Activated T-helper 1 cell treated with anti-CD3 and anti-CD28 coated beads, Interleukin-12 subunit alpha, Interleukin-12 subunit beta, Interleukin-2, Interleukin-4 antibody, amounts not matched to agents 30 ng/mL and 10 ng/mL and 1 ng/mL, durations not matched to agents 14 hours and 24 hours and 36 hours (primary cell): ENCODE measurements around the gene UGT1A8. TPM values are rescaled to one million over a fixed set of nuclear protein-coding genes. Genes with fewer than 3 reads are reported as not detected.

Experiments
- DNase-seq: peaks from one replicate; pipeline ENCODE4 v3.0.0; 2021; ENCODE audit warnings: low spot score
- H3K27ac Mint-ChIP-seq: one replicate; pipeline ENCODE4 v1.8.0; 2021; ENCODE audit warnings: mild to moderate bottlenecking, mixed read lengths
- H3K27me3 Mint-ChIP-seq: one replicate; pipeline ENCODE4 v1.8.0; 2022; ENCODE audit warnings: mild to moderate bottlenecking, moderate library complexity, mixed read lengths; ENCODE audit not compliant: insufficient read depth
- H3K36me3 Mint-ChIP-seq: one replicate; pipeline ENCODE4 v1.8.0; 2021; ENCODE audit warnings: low read depth, mixed read lengths
- H3K4me1 Mint-ChIP-seq: one replicate; pipeline ENCODE4 v1.8.0; 2021; ENCODE audit warnings: low read depth, mixed read lengths
- H3K4me3 Mint-ChIP-seq: one replicate; pipeline ENCODE4 v1.8.0; 2021; ENCODE audit warnings: mild to moderate bottlenecking, moderate library complexity, mixed read lengths
- H3K9me3 Mint-ChIP-seq: one replicate; pipeline ENCODE4 v1.8.0; 2021; ENCODE audit warnings: mixed read lengths
- intact Hi-C: fragments of 100-400 bp; cut with micrococcal nuclease; formaldehyde crosslinking; loops from one replicate; pipeline ENCODE4 v1.15.1; 2024
- total RNA-seq: library from RNA; stranded (reverse); gene quantifications from 2 replicates; pipeline ENCODE4 v1.2.3, GENCODE V29; 2022

Gene UGT1A8
- total RNA-seq, 1 donor from 2014 or later = not detected

DNA sequence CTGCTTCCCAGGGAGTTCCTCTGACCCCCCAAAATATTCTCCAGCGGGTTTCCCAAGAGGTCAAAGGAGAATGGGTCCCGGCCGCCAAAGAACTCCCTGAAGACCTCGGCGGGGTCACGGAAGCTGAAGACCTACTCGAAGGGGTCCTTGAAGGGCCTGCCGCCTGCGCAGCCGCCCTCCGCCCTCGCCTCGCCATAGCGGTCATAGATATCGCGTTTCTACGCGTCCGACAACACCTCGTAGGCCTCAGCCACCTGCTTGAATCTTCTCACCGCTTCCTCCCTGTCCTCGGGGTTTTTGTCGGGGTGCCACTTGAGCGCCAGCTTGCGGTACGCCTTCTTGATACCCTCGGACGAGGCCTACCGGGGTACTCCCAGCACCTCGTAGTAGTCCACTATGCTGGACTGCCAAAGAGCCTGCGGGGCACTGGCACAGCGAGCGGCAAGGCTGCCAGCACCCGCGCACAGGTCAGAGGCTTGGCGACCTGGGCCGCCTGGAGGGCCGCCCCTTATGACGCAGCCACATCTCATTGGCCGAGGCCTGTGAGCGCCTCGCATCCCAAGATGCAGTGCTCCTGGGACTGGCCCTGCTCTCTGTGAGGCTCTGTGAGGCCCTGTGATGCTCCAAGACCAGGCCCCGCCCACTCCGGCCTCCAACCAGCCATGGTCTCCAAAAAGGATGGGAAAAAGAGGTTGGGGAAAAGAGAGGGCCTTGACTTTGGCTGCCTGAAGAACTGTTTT lies 137.6 kb downstream of the UGT1A8 start:
- no peaks in the 10 kb centered on the region for H3K4me1 Mint-ChIP-seq
- no peak overlapping the region for H3K4me3 Mint-ChIP-seq
- intact Hi-C loops = no loop called here
- no peak overlapping the region for H3K27ac Mint-ChIP-seq
- H3K9me3 Mint-ChIP-seq = peaks cover 17% of the 10 kb centered on the region
- DNase-seq = no peak
- peaks cover 2% of the 10 kb centered on the region for H3K27me3 Mint-ChIP-seq
- peaks cover 1% of the 10 kb centered on the region for H3K36me3 Mint-ChIP-seq

DNA sequence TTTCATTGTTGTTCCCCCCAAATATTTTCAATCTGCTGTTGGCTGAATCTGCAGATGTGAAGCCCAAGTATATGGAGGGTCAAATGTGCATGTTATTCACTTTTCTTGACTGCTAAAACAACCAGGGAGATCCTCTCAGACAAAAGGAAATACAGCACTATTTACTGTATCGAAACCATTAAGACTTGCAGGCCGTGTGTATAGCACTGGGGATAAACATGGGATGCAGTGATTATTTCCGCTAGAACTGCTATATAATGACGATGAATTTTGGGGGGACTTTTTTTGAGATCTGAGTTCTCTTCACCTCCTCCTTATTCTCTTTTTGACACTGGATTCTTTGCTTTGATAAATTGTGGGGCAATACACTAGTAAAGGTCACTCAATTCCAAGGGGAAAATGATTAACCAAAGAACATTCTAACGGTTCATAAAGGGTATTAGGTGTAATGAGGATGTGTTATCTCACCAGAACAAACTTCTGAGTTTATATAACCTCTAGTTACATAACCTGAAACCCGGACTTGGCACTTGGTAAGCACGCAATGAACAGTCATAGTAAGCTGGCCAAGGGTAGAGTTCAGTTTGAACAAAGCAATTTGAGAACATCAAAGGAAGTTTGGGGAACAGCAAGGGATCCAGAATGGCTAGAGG lies 139.1 kb downstream of the UGT1A8 start:
- Mint-ChIP-seq H3K4me3 (no peak overlapping the region), H3K36me3 (peaks cover 1% of the 10 kb centered on the region), H3K27me3 (peaks cover 2% of the 10 kb centered on the region), H3K9me3 (peaks cover 6% of the 10 kb centered on the region), H3K4me1 (no peaks in the 10 kb centered on the region), H3K27ac (no peak overlapping the region)
- DNase-seq = no peak
- intact Hi-C loops = no loop called here

DNA sequence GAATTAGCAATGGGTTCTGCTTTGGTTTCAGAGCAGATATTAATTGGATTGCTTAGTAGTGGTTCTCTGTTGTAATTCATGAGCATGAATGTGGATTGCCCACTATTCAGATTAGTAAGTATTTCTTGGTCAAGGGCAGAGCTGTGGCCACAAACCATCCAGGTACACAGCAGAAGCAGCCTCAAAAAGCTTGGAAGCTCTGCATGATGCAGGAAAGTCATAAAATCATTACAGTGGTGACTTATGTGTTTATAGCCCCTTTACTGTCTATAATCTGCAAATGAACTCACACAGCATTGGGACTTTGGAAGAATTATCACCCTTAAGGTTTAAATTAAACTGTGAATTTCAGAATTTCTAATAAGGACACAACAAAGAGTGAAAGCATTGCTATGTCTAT lies 140.7 kb downstream of the UGT1A8 start:
- no peaks in the 10 kb centered on the region for H3K4me1 Mint-ChIP-seq
- no peaks in the 10 kb centered on the region for H3K9me3 Mint-ChIP-seq
- intact Hi-C loops = no loop called here
- H3K27me3 Mint-ChIP-seq = peaks cover 2% of the 10 kb centered on the region
- no peak overlapping the region for H3K4me3 Mint-ChIP-seq
- no peak for DNase-seq
- no peaks in the 10 kb centered on the region for H3K36me3 Mint-ChIP-seq
- no peak overlapping the region for H3K27ac Mint-ChIP-seq

DNA sequence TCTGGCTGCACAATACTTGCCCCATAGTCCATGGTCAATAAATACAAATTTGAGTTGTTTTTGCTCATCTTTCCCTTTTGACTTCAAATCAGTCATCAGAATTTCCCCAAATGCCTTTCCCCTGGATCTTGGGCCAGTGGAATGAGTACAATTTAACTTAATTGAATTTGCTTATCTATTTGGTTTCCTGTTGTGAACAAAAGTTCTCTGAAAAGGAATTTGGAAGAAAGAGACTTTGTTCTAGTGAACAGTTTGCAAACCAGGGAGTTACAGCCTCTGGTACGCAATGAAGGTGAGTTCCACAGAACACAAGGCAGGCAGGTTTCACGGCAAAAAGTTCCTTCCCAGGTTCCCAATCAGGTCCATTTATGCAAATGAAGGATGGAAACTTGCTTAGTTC lies 141.4 kb downstream of the UGT1A8 start:
- no peaks in the 10 kb centered on the region for H3K36me3 Mint-ChIP-seq

DNA sequence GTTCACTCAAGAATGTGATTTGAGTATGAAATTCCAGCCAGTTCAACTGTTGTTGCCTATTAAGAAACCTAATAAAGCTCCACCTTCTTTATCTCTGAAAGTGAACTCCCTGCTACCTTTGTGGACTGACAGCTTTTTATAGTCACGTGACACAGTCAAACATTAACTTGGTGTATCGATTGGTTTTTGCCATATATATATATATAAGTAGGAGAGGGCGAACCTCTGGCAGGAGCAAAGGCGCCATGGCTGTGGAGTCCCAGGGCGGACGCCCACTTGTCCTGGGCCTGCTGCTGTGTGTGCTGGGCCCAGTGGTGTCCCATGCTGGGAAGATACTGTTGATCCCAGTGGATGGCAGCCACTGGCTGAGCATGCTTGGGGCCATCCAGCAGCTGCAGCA lies 142.6 kb downstream of the UGT1A8 start, which contains the start of gene UGT1A1:
UGT1A1 (plus strand) TSS at position 228 of the 400 bp plus-strand sequence; CDS start at position 246, 18 bp downstream.
- H3K36me3 Mint-ChIP-seq = no peaks in the 10 kb centered on the region
- DNase-seq = no peak
- no peaks in the 10 kb centered on the region for H3K4me1 Mint-ChIP-seq
- H3K27me3 Mint-ChIP-seq = peaks cover 2% of the 10 kb centered on the region
- H3K9me3 Mint-ChIP-seq = no peaks in the 10 kb centered on the region
- no peak within 1 kb of the TSS for H3K4me3 Mint-ChIP-seq
- H3K27ac Mint-ChIP-seq = no peak within 1 kb of the TSS
- intact Hi-C loops = no loop called here

More for the DNA sequence above, 141.4 kb downstream of the UGT1A8 start:
- no peaks in the 10 kb centered on the region for H3K4me1 Mint-ChIP-seq
- intact Hi-C loops = no loop called here
- H3K9me3 Mint-ChIP-seq = no peaks in the 10 kb centered on the region
- peaks cover 2% of the 10 kb centered on the region for H3K27me3 Mint-ChIP-seq
- no peak overlapping the region for H3K4me3 Mint-ChIP-seq
- DNase-seq = no peak
- no peak overlapping the region for H3K27ac Mint-ChIP-seq

DNA sequence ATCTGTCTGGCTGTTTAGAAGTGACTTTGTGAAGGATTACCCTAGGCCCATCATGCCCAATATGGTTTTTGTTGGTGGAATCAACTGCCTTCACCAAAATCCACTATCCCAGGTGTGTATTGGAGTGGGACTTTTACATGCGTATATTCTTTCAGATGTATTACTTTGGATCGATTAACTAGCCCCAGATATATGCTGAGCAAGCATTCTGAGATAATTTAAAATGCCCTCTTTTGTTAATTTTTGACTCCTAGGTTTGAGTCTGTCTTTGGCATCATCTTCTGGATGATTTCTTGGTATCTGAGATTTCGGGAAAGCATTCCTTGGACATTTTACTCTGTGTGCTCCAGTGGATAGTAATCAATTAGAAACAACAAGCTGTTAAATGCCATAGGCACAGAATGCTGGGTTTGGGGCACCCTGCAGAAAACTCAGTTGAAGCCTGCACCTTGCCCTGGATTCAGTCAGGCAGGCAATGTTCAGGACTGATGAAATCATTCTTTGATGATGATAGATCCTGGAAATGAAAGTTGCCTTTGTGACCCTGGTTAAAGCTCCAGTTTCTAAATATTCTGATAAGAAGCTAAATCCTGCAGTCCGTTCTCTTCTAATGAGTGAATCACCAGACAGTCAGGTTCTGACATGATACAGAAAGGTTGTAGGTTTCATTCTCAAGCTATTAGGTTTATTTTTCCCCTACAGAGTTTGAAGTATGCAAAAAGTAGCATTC lies 143.8 kb downstream of the UGT1A8 start:
- H3K27me3 Mint-ChIP-seq = peaks cover 2% of the 10 kb centered on the region
- no peaks in the 10 kb centered on the region for H3K36me3 Mint-ChIP-seq
- no peaks in the 10 kb centered on the region for H3K9me3 Mint-ChIP-seq
- no peaks in the 10 kb centered on the region for H3K4me1 Mint-ChIP-seq
- intact Hi-C loops = no loop called here
- DNase-seq = no peak
- no peak overlapping the region for H3K4me3 Mint-ChIP-seq
- no peak overlapping the region for H3K27ac Mint-ChIP-seq

DNA sequence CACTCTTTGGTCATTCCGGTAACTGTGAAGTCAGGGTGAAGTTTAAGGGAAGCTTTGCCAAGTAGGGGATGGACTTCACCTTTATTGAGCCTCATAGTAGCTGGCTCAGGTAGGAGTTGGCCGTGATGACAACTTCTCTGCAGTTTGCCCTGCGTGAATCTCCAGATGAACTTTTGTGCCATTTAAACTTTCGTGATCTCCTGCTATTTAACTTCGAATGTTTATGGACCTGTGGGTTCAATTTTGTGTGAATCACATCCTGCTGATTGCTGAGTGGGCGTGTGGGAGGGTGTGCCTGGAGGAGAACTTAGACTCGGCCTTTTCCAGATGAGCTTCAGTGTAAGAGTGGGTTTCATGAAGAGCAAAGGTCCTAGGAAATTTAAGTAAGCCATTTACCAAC lies 146.8 kb downstream of the UGT1A8 start:
- intact Hi-C loops = no loop called here
- no peak overlapping the region for H3K27ac Mint-ChIP-seq
- H3K27me3 Mint-ChIP-seq = no peaks in the 10 kb centered on the region

DNA sequence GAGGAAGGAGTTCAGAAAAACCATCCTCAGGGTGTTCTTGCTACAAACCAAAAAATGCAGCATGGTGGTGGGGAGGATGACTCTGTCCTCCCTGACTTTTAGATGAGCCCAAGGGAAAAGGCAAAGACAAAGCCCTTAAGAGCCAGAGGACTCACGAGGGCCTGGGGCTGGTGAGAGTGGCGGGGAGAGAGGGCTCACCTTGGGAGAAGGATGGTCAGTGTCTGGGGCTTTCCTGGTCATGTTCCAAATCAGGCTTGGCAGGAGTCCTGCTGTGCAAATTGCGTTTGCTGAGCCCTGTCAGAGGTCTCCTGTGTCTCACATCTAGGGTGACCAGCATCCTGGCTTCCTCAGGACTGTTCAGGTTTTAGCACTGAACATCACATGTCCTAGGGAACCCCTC lies 147.3 kb downstream of the UGT1A8 start:
- H3K9me3 Mint-ChIP-seq = no peaks in the 10 kb centered on the region
- no peaks in the 10 kb centered on the region for H3K4me1 Mint-ChIP-seq
- H3K27ac Mint-ChIP-seq = no peak overlapping the region
- H3K27me3 Mint-ChIP-seq = no peaks in the 10 kb centered on the region
- DNase-seq = no peak
- intact Hi-C loops = no loop called here
- H3K36me3 Mint-ChIP-seq = no peaks in the 10 kb centered on the region
- H3K4me3 Mint-ChIP-seq = no peak overlapping the region

More for the DNA sequence above, 146.8 kb downstream of the UGT1A8 start:
- Mint-ChIP-seq H3K4me3 (no peak overlapping the region), H3K4me1 (no peaks in the 10 kb centered on the region), H3K9me3 (no peaks in the 10 kb centered on the region), H3K36me3 (no peaks in the 10 kb centered on the region)
- DNase-seq = no peak

DNA sequence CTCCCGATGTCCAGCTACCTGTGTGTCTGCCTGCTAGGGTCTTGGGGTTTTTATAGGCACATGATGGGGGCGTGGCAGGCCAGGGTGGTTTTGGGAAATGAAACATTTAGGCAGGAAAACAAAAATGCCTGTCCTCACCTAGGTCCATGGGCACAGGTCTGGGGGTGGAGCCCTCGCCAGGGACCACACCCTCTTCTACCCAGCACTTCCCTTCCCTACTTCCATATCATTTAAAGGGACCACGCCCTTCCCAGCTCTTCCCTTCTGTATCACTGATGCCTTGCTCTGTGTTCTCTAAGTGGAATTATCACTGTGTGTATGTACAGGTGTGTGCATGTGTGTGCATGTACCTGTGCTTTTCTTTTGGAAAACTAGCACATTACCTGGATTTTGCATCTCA lies 149.0 kb downstream of the UGT1A8 start:
- peaks cover 4% of the 10 kb centered on the region for H3K27me3 Mint-ChIP-seq
- no peak overlapping the region for H3K4me3 Mint-ChIP-seq
- intact Hi-C loops = no loop called here
- no peaks in the 10 kb centered on the region for H3K4me1 Mint-ChIP-seq
- H3K36me3 Mint-ChIP-seq = no peaks in the 10 kb centered on the region
- no peak for DNase-seq
- no peak overlapping the region for H3K27ac Mint-ChIP-seq
- no peaks in the 10 kb centered on the region for H3K9me3 Mint-ChIP-seq

DNA sequence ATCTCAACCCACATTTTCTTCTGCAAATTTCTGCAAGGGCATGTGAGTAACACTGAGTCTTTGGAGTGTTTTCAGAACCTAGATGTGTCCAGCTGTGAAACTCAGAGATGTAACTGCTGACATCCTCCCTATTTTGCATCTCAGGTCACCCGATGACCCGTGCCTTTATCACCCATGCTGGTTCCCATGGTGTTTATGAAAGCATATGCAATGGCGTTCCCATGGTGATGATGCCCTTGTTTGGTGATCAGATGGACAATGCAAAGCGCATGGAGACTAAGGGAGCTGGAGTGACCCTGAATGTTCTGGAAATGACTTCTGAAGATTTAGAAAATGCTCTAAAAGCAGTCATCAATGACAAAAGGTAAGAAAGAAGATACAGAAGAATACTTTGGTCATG lies 150.6 kb downstream of the UGT1A8 start:
- Mint-ChIP-seq H3K9me3 (no peaks in the 10 kb centered on the region), H3K4me3 (no peak overlapping the region), H3K27ac (no peak overlapping the region), H3K4me1 (no peaks in the 10 kb centered on the region), H3K36me3 (no peaks in the 10 kb centered on the region), H3K27me3 (peaks cover 4% of the 10 kb centered on the region)
- intact Hi-C loops = no loop called here
- no peak for DNase-seq

DNA sequence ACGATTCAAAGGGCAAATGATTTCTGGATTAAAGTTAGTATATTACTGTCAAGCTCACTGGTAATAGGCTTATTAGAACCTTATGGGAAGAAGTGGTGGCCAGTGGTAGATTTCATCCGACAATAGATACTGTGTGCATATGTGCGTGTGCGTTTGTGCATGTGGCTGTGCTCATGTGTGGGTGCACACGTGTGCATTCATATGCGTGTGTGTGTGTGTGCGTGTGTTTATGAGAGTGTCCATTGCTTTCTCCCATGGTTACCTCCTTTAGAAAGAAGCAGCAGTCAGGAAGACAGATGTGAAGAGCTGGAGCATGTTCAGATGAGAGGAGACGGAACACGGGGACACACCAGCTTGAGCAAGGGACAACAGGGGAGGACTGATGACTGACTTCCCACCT lies 151.8 kb downstream of the UGT1A8 start:
- Mint-ChIP-seq H3K9me3 (no peaks in the 10 kb centered on the region), H3K4me3 (no peak overlapping the region), H3K4me1 (no peaks in the 10 kb centered on the region), H3K27ac (no peak overlapping the region), H3K27me3 (peaks cover 4% of the 10 kb centered on the region), H3K36me3 (no peaks in the 10 kb centered on the region)
- intact Hi-C loops = no loop called here
- DNase-seq = no peak

DNA sequence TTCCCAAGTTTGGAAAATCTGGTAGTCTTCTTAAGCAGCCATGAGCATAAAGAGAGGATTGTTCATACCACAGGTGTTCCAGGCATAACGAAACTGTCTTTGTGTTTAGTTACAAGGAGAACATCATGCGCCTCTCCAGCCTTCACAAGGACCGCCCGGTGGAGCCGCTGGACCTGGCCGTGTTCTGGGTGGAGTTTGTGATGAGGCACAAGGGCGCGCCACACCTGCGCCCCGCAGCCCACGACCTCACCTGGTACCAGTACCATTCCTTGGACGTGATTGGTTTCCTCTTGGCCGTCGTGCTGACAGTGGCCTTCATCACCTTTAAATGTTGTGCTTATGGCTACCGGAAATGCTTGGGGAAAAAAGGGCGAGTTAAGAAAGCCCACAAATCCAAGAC lies 154.7 kb downstream of the UGT1A8 start:
- H3K27ac Mint-ChIP-seq = no peak overlapping the region
- peaks cover 4% of the 10 kb centered on the region for H3K9me3 Mint-ChIP-seq
- no peak overlapping the region for H3K4me3 Mint-ChIP-seq
- no peak for DNase-seq
- intact Hi-C loops = no loop called here
- no peaks in the 10 kb centered on the region for H3K36me3 Mint-ChIP-seq
- peaks cover 4% of the 10 kb centered on the region for H3K27me3 Mint-ChIP-seq
- no peaks in the 10 kb centered on the region for H3K4me1 Mint-ChIP-seq

DNA sequence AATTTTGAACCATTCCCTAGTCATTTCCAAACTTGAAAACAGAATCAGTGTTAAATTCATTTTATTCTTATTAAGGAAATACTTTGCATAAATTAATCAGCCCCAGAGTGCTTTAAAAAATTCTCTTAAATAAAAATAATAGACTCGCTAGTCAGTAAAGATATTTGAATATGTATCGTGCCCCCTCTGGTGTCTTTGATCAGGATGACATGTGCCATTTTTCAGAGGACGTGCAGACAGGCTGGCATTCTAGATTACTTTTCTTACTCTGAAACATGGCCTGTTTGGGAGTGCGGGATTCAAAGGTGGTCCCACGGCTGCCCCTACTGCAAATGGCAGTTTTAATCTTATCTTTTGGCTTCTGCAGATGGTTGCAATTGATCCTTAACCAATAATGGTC lies 155.2 kb downstream of the UGT1A8 start:
- no peak for DNase-seq
- intact Hi-C loops = no loop called here
- no peak overlapping the region for H3K4me3 Mint-ChIP-seq
- H3K9me3 Mint-ChIP-seq = peaks cover 4% of the 10 kb centered on the region
- no peaks in the 10 kb centered on the region for H3K36me3 Mint-ChIP-seq
- no peak overlapping the region for H3K27ac Mint-ChIP-seq
- no peaks in the 10 kb centered on the region for H3K4me1 Mint-ChIP-seq
- H3K27me3 Mint-ChIP-seq = peaks cover 4% of the 10 kb centered on the region
